Hindlimb muscle (tissue), 1 donor: ENCODE measurements around the gene GRID1. TPM values are rescaled to one million over a fixed set of nuclear protein-coding genes. Genes with fewer than 3 reads are reported as not detected.
A peak's percentile ranks its signal among the peaks of the same experiment; 100 is the strongest.

Experiments used
- DNase-seq: peaks from one replicate; pipeline ENCODE4 v3.0.0-alpha.2; 2013
- polyA plus RNA-seq: library from polyadenylated mRNA; unstranded; fragments of 120-200 nt; gene quantifications from one replicate; pipeline ENCODE4 v1.2.1, GENCODE V29; 2013; ENCODE audit not compliant: insufficient read length

The GRID1 gene
- polyA plus RNA-seq, 1 donor = 3.0 TPM

DNA sequence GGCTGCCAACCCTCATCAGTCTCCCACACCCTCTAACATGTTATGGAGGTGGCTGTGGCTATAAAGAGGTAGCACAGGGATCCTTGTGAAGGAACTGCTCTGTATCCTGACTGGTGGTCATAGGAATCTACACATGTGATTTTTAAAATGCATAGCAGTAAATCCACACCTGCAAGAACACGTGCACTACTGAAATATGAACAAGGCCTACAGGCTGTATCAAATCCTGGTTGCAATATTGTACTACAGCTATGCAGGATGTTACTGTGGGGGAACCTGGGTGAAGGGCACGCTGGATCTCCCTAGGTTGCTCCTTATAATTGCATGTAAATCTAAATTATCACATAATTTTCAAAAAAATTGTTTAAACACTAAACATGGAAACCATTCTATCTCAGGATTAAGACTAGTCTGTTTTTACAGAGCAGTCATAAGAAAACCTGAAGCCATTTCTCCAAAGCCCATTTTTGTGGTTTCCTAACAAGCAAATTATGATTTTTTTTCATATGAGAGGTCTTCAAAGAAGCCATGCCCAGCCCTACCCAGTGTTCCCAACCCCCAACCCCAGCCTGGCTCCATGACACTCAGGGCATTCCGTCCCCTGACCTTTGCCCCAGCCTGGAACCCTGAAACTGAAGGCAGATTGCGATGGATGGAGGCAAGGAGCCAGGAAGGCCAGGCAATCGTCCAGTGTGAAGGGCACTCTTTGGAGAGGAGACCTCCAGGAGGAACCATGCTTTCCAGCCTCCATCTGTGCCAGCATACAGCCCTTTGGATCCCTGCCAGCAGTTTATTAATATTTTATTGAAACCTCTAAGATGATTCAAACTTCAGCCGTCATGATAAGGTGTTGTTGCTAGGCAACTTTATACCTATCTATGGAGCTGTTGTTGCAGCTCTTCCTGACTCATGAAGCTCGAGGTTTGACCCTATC, 161.0 kb downstream of the GRID1 start:
- no peak for DNase-seq

DNA sequence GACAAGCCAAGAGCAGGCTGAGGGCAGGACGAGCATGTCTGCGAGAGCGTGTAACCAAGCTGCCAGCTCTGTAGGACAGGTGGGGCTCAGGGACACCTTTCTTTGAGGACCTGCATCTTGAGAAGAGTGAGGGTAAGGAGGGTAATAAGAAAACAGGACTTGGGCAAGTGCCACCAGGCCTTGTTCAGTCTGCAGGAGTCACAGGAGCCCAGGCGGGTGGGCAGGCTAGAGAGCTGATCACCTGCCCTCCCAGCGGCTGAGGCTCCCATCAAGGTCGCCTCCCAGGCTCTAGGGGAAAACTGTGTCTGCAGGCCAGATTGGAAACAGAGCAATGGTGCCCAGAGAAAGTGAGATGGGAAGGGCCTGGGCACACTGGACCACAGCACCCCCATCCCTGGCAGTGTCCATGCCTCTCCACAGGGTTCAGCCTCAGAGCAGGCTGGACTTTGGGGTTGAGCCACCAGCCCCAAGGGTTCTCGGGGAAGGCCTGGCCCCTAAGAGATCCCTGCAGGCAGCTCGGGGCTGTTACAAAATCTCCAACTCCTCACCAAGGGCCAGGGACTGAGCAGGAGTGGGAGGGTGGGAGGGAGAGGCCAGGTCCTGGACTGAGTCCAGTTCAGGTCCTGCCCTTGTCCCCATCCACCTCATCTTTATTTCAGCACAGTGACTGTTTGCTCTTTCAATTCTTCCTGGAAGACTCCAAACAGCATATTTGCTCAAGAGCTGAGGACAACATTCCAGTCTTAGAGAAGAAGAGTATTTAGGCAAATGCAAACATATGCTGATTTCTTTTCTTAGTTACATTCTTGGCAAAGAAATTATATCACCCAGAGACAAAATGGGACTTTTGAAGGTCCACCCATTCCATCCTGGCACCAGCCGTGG, 161.9 kb downstream of the GRID1 start:
- DNase-seq = no peak

DNA sequence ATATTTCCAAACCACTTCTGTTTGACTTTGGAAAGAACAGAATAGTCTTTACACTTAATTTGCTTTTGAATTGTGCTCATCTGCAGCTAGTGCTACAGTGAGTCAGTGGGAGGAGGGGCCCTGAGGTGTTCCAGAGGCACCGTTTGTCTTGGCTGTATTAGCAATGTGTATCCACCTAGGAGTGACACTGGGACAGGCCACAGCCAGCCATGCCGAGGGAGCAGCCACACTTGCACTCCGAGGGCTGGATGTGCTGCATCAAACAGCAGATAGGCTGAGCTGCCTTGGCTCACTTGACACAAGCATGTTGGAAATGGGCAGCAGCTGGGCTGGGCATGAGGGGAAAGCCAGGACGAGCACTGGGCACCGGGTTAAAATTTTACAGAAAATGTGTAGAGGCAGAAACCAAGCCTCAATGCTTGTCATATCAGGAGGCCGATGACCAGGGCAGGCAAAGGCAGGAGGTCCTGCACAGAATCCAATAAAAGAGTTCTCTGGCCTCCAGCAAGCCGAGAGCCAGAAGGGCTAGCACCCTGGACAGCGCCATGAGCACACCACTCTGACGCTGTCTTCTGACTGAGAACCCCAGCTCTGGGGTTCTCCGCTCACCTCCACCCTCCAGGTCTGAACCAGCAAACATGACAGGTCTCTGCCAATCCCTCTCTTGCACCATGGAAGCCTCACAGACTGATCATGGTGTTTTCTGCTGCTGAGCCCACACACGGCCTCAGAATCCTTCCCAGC, 163.3 kb downstream of the GRID1 start:
- peak; percentile 58 for DNase-seq

DNA sequence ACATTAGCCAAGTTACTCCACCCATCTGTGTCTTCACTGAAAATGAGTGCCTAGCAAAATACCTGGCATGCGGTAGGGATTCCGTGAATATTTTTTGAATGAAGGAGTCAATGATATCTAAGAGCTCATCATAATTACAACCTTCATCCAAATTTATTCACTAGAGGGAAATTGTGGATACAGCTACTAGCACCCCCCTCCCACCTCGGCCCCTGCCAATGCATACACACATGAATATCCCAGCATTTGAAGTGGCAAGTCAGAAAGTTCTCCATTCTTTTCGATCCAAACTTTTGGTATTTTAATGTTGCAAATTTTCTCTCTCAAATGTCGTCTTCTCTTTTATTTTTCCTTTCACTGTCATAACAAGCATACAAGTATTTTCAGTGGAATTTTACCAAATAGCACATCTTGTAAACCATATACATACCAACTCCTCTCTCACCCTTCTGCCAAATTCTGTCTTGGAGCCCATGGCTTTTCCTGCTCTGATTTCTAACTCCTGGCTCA, 164.3 kb downstream of the GRID1 start:
- DNase-seq = no peak

DNA sequence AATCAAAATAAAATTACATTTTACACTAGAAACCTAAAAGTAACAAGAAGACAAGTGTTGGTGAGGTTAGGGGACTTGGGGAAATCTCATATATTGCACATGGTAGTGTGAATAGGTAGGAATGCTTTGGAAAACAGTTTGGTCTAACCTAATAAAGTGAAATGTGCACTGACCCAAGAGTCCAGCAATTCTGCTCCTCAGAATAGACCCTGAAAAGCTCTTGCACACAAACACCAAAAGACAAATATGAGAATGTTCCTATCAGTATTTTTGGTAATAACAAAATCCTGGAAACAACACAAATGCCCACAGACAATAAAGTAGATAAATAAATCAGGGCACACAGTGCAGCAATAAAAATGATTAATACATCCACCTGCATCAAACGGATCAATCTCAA, 165.7 kb downstream of the GRID1 start:
- DNase-seq = no peak

DNA sequence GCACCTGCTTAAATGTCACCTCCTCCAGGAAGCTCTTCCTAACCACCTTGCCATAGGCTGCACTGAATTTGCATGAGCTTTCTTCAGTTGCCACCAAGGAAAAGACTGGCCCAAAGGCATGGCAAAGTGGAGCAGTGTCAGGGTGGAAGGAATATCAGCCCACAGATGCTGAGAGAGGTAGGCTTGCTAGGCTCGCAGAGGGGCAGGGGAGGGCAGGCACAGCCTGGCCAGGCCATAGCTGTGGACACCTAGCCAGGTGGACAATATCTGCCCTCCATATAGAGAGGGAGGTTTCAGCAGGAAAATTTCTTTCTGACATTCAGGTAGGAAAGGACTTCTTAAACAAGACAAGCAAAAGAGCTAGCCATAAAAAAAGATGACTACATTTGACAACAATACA, 166.3 kb downstream of the GRID1 start:
- DNase-seq = no peak

DNA sequence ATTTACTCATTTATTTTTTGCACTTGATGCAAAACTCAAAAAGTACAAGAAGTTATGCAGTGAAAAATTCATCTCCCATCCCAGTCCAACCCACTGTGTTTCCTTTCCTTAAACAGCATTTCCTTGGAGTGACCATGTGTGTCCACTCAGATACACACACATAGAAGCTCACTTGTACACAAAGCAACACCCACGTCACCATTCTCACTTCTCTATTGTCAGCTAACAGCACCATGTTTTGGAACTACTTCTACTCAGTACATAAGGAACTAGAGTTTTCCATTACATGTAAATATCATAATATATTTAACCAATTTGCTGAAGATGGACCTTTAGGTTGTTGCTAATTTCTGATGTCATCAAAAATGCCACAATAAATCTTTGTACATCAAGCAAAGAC, 167.6 kb downstream of the GRID1 start:
- no peak for DNase-seq

DNA sequence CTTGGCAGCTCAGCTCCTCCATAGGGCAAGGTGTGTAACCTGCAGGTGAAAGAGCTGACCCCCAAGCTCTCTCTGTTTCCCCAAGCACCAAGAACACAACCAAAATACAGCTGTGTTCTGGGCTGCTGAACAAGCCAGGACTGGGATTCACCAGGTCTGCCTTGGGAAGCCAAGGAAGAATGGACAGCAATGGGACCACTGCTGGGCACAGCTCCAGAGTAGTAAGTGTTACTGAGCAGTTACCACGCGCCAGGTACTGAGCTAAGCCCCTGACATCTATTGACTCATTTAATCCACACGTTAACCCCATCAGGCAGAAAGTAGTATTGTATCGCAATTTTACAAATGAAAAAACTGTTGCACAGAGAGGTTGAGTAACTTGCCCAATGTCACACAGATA, 168.3 kb downstream of the GRID1 start:
- no peak for DNase-seq

DNA sequence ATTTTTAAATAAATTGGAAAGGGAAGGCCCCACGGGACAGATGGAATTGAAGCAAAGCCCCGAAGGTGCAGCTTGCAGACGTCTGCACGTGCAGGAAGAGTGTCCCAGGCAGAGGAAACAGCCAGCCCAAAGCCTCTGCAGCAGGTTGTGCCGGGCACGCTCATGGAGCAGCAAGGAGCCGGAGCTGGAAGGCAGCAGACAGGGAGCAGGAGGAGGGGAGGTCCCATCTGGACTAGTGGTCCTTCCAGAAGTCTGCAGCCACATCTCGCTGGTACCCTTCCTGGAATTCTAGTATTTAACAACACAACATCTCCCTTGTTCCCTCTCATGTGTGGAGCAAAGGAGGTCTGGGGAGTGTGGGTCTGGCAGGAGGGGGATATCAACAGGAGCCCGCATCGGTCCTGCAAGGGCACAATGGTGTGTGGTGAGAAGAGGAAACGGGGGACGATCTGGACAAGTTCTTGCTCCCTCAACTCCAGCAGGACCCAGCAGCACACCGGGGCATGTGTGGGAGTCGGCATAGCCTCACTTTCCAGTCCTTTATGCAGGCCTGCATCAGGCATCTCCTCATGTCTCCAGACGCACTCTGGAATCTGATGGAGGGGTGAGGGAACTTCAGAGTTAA, 169.3 kb downstream of the GRID1 start:
- no peak for DNase-seq

DNA sequence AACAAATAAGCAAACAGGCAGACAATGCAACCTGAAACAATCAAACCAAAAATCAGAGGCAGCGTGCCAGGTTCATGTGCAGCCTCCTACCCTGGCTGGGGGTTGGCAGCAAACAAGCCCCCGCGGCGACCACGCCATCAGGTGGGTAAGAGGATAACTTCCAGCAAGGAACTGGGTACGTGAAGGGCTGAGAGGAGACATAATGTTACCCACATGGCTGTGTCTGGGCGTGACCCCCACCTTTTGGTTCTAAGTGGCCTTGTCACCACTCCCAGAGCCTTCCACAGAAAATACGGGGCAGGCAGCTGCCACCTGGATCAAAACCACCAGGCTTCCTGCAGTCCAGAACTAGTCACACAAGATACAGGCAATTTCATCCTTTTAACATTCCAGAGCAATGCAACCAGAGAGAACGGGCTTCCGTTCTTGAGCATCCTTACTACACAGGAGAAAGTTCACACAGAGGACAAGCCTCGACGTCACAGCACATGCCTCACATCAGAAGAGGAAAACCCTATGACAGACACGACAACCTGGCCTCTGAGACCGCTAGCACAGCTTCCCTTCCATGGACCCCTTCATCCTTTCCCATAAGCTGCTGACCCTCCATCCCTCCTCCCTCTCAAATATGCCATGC, 171.0 kb downstream of the GRID1 start:
- no peak for DNase-seq

DNA sequence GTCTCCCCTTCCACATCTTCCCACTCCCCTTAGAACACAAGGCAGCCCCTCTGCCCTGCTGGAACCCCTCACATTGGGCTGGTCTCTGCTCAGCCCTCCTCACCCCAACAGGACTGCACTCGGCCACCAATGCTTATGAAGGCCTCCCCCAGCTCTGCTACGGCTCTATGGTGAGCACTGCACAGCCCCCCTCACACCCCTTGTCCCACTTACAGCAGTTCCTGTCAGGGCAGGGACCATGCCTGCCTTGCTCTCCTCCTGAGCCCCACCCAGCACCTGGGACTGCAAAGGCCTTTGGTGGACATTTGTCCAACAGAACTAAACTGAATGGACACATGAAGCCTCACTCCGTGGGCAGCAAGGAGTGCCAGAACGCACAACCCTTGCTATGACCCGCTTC, 171.9 kb downstream of the GRID1 start:
- DNase-seq = no peak

DNA sequence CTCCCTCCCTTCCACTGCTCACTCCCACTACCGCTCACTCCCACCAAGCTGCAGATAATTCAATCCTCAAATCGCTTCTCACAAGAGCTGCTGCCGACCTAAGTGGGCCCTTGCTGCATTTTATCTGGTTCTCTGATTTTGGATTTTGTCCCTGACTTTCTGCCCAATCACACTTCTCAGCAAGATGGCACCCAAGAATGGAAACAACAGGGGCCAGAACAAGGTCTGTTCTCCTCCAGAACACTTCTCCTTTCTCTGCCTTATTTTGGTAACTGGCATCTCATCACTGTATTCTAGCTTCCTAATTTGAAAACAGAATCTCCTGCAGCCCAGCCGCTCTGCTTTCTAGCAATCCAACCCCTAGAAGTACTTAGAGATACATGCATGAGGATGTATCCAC, 172.8 kb downstream of the GRID1 start:
- DNase-seq = no peak

DNA sequence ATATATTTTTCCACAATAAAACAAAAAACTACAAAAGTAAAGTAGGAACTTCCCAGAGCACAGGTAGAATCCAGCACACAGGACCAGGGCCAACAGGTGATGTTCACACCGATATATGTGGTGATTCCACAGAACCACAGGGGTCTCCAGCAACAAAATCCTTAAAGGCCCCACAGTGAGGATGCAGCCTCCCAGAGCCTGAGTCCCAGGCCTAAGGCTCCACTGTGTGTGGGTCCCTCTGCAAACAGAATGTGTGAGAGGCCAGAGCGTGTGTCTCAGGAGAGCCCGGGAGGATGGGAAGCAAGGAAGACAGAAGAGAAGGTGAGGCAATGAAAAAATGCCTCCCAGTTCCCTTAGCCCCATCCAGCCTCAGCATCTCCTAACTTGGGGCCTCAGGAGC, 173.9 kb downstream of the GRID1 start:
- DNase-seq = no peak

DNA sequence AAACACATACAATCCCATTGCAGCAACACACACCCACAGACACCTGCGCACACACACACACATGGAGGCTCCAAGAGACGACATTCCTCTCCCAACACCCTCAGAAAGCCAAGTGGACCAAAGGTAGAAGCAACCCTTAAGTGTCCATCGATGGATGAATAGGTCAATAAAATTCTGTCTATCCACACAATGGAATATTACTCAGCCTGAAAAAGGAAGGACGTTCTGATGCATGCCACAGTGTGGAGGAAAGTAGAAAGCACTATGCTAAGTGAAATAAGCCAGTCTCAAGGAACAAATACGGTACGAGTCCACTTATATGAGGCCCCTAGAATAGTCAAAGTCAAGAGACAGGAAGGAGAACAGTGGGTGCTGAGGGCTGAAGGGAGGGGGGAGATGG, 174.4 kb downstream of the GRID1 start:
- no peak for DNase-seq

DNA sequence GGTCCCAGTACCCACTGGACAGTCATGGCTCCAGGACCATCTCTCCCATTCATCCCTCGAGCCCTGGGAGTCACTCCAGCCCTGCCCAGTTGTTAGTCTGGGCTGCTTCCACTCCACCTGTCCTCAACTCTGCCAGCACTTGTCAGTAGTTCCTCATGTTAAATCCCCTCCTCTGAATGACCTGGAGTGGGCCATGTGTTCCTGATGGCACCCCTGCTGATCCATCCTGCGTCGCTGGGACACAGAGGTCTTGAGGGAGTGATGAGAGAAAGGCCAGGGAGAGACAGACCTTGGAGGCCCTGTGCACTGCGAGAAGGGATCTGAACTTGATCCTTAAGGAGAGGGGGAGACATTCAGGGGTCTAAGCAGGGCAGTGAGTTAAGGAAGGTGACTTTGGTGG, 174.9 kb downstream of the GRID1 start:
- DNase-seq = no peak

DNA sequence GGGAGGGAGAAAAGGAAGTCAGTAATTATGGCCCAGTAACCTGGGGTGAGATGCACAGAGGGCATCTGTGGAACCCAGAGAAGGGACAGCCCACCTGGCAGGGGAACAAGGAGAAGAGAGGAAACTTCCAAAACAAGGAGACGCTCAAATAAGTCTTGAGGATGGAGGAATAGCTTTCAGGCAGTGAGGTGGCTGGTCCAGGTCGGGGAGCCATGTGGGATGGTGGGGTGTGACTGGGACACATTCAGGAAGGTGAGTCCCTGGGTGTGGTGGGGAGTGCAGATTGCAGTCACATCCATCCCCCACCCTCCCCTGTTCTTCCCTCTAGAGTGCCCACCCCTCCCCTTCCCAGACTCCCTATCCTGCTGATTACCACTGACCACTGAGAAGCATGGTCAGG, 175.4 kb downstream of the GRID1 start:
- DNase-seq = no peak

DNA sequence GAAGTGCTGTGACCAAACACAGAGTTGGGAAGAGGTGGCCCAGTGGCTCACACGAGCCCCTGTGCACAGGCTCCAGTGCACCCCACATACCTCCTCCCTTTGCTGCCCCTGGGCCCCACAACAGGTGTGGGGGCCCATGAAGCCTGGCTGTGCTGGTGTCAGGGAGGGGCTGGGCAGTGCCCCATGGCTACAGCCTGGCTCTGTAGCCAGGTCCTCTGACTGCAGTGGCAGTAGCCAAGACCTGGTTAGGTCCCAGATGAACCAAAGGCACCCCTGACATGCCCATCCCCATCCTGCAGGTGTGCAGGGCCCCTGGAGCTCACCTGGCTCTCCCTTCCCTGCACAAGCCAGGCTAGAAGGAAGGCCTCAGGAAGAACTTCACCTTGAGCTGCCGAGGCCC, 176.3 kb downstream of the GRID1 start:
- no peak for DNase-seq

DNA sequence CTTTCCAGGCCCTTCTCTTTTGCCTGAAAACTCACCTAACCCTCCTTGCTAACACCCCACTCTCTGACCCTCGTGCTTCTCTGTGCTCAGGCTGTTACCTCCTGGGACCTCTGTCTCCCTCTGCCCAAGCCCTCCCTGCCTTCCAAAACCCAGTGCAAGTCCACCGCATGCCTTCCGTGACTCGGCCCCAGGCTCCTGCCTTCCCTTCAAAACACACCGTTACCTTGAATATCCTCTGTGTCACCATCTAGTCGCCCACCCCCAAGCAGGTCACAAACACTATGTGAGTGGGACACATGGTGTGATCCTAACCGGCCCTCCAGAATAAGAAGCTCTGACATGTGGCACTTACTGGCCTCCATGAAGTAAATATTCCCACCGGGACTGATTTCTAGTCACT, 176.7 kb downstream of the GRID1 start:
- DNase-seq = no peak

DNA sequence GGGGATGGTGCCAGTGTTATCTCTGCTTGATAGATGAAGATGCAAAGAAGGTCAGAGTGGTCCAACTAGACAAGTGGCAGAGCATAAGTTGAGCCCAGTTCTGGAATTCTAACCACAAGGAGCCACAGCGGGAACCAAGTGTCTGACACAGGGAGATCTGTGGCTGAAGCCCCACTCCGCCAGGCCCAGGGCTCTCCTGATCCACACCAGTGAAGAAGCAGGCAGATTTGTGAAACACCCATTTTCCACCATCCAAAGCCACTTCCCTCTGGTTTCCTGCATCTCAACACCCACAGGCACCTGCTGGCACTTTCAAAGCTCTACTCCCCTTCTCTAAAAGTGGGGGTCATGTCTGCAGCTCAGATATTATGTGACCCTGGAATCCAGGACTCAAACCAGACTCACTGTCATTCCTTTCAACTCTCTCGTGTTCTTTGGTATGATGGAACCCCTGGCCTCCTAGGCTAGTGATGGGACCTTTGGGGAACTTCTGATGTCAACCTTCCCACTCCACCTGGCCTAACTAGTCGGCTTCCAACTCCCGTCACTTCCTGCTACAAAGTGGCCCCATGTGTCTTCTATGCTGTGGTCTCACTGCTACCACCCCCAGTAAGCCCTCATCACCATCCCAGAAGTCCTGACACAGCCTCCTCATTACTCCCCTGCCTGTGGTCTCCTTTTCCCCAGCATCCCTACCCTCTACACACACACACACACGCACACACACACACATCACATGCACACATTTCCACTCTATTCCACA, 177.6 kb downstream of the GRID1 start:
- no peak for DNase-seq

DNA sequence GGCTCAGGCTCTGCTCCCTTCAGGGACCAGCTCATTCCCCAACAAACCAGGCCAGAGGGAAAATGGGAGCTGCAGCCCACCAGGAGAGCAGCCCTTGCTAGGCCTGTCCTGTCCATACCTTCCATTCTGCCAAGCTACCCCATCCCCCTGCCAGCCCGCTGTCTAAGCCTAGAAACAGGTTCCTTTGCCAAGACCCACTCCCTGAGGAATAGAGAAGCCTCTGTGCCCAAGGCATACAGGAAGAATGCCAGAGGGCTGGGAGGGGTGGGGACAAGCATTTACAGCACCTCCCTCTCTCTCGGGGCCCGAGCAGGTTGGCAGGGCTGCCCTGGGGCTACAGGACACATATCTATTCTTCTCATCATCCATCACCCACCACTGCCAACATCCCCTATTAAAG, 178.3 kb downstream of the GRID1 start:
- no peak for DNase-seq
